COLO829 (cell line): ENCODE data around the gene LAMA5.

Experiments
- DNase-seq: peaks from one replicate; pipeline ENCODE4 v3.0.0; 2012; ENCODE audit warnings: low spot score

The LAMA5 gene

DNA sequence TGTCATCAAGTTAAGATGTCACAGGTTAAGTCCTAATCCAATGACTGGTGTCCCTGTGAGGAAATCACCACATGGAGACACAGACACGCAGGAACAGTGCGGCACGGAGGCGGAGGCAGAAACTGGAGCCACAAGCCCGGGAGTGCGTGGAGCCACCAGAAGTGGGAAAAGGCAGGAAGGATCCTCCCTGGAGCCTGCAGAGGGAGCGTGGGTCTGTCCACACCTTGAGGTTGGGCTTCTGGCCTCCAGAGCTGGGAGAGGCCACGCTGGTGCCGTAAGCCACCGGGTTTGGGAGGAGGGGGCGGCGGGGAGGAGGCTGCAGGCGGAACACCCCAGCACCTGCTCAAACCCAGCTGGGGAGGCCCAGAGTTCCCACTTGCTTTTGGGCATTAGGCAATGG lies 36.2 kb upstream of the LAMA5 start:
- no peak for DNase-seq

DNA sequence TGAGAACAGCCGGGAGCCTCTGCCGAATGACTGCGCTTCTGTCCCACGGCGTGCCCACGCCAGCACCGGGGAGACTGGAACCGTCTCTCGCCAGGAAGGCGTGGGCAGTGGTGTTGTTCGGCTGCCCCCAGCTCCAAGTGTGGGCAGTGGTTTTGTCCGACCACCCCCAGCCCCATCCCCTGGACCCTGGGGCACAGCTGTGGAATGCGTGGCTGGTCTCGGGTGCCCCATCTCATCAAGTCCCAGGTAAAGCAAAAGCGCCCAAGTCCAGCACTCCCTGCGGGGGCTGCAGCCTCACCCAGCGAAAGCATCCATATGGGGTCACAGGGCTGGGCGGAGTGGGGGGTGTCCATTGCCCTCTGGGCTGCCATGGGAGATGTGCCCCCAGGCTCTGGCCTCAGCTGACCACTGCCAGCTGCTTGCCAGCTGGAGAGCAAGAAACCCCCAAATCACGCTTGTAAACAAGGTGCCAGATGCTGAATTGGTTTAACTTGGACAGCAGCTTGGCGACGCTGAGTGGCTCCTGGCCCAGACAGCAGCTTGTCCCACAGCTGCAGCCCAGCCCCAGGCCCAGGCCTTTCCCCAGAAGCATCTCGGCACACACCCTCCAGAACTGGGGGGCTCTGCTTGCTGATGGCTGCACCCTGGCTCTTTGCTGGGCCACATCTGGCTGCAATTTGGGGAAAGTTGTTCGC lies 35.5 kb upstream of the LAMA5 start:
- DNase-seq: no peak

DNA sequence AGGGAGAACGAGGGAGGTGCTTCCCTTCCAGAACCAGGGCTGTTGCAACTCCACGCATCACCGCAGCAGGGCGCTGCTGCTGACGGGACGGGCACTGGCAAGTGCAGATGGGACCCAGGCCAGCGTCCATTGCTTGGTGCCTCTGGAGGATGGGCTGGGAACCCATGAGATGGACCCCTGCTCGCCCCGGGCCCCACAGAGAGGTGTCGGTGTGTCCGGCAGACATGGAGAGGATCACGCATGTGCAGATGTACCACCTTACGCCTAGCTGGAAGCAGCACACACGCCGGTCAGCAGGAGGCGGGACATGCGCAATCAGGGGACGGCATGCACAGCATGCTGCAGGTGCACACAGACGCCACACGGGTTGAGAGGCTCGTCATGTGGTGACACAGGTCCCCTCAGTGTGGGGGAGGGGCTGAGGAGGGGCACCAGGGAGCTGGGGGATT lies 34.2 kb upstream of the LAMA5 start:
- no peak for DNase-seq

DNA sequence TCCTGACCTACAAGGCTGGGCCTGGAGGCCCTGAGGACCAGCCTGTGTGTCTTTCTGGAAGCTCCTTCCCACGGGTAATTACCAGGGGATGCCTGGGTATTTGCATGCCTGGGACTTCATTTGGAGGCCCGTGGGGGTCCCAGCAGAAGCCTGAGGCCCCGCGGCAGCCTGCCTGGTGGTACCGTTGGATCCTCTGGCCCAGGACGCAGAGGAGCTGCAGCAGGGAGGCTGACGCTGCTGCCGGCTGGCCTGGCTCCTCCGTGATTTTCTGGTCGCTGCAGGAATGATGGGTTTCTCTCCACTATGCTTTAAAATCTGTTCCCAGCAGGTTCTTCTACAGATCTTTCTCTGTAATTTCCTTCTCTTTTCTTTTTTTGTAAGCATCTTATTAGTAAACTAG lies 33.4 kb upstream of the LAMA5 start:
- no peak for DNase-seq

DNA sequence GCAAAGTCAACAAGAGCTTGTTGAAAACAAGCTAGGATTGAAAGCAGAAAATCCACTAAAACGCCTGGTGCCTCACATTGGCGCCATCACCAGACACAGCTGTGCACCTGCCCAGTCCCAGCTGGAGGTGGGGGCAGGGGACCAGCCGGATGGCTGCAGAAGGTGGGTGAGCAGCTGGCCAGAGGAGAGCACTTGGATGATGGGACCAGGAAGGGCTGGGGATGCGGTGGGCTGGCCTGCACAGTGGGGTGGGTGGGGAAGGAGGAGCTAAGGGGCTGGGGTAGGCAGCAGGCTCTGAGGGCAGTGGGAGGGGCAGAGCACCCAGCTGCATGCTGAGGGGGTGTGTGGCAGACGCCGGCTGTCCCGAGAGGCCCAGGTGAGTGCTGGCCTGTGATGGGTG lies 32.9 kb upstream of the LAMA5 start:
- no peak for DNase-seq

DNA sequence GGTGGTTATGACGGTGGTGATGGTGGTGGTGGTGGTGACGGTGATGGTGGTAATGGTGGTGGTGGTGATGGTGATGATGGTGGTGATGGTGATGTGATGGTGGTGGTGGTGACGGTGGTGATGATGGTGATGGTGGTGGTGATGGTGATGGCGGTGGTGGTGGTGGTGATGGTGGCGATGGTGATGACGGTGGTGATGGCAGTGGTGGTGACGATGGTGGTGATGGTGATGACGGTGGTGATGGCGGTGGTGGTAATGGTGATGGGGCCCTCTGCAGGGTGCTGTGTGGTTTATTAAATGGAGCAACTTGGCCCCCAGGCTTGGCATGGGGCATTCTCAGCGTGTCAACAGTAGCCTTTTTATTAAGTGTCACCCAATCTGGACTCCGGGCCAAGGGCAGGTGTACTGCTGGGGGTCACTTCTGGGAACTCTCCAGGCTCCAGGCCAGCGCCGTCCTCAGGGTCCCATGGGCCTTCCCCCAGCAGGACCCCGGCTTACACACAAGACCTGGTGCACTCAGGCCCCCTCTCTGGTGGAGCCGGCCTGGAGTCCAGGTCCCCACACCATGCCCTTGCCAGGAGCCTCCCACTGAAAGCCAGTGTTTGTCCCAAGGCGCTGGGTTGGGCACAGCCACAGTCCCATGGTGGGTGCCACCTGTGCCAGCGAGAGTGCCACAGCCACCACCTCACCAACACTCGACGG lies 31.2 kb upstream of the LAMA5 start:
- no peak for DNase-seq

DNA sequence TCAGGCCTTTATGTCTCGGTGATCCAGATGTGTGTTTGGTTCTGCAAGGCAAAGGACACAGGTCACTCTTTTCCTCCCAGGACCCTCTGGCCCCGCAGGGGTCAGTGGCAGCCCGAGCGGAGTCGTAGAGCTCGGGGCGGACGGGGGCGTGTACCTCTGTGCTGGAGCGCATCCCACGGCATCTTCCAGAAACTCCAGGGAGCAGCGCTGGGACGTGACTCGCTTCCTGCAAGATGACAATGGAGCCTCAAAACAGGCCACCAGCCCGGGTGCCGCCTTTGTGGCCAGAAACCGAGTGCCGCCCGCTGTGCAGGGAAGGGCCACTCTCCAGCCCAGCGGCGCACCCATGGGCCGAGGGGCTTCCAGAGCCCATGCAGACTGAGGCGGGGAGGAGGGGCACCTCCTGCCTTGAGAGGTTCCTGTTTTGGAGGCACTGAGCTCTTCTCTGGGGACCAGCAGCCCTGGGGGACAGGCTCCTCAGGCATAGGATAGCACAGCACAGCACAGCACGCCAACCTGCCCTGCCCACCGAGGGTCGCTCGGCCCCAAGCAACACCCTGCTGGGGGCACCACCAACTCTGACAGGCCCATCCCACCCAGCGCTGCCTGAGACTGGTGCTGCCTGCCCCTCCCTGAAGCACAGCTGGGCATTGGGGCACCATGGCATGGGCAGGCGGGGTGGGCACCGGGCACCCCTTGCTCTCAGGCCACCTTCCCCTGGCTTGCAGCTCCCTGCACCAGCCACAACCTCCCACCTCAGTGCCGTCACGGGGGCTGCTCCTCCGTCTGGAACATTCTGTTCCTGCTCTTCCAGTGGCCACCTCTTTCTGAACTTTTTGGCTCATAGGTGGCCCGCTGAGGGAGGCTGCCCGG lies 29.5 kb upstream of the LAMA5 start:
- DNase-seq: no peak

DNA sequence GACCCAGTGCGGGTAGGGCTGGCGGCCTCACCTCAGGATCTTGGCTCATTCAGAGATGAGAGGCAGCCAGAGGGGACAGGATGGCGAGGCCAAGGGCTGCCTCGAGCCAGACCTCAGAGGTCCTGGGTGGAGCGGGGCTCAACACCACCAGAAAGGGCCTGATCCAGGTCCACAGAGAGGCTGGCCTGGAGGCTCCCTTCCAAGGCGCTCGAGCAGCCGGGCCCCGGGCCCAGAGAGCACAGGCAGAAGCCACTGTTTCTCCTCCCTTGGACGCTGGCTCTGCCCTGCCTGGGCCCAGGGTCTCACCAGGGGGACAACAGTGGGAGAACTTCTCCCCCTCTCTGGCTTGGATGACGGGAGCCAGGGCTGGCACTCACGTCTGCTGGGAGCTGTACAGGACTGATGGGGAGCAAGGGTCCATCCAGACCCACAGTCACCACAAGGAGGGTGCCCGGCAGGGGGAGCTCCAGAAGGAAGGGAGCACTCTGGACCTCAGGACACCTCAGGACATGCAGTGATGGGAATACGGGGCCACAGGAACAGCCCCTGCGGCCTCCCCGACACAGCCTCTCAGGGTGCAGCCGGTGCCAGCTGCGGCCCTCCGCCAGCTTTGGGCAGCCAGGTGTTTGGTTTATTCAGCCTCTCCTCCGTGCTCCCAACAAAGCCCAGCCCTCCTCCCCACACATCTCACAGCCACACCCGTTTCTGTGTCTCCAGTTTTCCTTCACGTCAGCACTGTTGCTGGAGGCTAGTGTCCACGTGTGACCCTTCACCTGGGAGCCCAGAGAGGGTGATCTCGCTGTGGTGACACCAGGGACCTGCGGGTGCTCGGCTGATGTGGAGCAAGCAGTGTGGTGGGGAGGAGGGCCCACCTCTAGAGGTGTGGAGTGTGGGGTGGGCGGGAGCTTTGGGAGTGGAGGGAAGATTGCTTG lies 28.5 kb upstream of the LAMA5 start:
- no peak for DNase-seq

DNA sequence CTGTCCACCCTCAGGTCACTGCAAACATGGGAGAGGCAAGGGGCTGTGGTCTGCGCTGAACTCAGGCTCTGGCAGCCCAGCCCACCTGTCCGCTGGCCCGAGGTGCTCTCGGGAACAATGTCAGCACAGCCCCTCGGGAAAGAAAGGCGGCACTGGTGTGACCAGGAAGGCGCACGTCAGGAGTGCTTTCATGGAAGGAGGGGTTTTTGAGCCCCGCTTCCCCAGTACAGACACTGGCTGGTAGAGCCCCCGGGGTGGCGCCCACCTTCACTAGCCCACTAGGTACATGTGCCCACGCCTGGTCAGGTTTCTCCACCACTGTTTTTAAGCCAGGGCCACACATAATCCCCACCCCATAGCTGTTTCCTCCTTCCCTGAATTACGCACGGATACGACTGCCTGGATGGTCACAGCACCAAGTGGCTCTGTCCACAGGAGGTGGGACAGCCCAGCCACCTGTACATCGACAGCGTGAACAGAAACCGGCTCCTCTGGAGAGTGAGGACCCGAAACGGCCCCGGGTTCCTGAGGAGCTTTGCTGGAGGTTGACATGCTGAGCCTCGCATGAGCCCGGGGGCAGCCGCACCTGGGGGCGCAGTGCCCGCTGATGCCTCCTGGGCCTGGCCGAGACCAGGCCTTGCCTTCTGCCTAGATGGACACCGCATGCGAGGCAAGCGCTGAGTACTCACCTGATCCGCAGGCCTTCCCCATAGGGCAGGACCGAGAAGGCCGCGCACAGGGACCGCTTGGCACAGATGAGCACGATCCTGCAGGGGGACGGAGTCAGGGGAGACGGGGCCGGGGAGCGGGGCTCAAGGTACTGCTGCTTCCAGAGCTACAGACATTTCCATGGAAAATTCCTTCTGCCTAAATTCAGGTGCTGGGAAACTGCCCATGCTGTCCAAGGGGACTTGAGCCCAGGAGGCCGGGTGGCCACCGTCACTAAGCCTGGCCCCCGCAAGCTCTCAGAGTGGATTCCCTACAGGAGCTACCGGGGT lies 27.4 kb upstream of the LAMA5 start:
- no peak for DNase-seq

DNA sequence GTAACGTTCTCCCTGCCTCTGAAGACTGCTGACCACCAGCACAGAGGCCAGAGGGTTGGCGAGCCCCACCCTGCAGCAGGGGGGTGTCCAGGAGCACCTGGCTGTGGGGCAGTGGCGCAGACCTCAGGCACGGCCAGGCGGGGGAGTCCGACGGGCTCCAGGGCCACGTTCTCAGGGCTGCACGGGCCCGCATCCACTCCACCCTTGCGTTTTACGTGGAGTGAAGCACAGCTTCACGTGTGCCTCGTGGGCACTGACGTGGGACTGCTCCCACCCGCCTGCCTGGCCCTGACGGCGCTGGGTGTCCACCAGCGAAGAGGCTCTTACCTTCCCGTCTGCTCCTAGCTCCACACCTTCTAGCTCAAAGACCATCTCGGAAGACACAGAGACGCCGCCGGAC lies 26.7 kb upstream of the LAMA5 start:
- no peak for DNase-seq

DNA sequence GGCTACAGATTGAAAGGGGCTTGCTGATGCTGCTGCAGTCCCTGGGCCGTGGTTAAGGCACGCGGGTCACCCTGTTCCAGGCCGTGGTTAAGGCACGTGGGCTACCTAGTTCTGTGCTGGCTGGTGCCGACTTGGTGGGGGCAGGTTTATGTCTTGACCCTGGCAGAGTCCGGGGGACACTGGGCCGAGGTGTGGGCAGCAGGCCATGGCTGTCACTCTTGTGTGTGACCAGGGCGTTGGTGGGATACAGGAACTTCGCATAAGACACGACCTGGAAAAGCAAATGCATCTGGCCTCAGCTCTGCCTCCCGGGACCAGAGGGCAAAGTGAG lies 26.2 kb upstream of the LAMA5 start:
- no peak for DNase-seq

DNA sequence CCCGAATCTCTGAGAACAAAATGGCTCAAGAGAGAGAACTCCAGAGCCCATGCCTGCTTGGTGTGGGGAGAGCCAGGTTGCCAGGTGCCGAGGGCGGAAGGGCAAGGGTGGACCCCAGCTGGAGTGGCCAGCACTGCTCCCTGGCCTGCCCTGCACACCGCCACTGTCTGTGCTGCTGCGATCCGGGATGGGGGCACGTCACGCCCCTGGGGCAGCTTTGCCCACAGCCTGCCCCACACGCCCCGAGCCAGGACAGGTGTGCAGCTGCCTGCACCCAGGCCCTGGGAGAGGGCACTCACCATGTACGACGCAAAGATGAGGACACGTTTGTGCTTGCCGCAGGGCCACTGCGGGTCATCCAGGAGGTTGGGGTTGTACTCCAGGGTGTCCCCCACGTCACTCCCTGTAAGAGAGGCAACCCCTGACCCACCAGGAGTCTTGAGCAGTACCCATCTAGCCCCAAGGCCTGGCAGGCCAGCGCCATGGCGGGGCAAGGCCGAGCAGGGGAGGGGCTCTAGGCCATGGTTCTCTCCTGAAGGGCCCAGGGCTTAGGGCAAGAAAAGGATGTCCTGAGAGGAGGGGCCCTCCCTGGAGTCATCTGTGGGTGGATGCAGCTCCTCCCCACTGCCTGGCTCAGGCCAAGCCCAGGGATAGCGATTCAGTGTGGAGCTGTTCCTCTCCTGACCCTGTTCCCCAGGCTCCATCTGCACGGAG lies 25.7 kb upstream of the LAMA5 start:
- DNase-seq: no peak

DNA sequence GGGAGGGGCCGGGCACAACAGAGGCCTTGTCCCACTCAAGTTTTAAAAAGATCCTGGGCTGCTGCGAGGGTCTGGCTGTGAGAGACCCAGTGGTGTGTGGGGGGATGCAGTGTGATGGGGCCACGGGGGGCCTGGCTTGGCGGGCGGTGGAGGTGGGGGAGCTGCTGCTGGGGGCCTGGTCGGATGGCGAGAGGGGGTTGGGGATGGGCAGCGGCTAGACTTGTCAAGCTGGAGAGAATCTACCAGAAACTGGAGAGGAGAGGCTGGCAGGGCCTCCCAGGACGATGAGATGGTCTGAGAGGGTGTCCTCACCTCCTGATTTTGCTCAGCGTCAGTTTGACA lies 24.9 kb upstream of the LAMA5 start:
- no peak for DNase-seq

DNA sequence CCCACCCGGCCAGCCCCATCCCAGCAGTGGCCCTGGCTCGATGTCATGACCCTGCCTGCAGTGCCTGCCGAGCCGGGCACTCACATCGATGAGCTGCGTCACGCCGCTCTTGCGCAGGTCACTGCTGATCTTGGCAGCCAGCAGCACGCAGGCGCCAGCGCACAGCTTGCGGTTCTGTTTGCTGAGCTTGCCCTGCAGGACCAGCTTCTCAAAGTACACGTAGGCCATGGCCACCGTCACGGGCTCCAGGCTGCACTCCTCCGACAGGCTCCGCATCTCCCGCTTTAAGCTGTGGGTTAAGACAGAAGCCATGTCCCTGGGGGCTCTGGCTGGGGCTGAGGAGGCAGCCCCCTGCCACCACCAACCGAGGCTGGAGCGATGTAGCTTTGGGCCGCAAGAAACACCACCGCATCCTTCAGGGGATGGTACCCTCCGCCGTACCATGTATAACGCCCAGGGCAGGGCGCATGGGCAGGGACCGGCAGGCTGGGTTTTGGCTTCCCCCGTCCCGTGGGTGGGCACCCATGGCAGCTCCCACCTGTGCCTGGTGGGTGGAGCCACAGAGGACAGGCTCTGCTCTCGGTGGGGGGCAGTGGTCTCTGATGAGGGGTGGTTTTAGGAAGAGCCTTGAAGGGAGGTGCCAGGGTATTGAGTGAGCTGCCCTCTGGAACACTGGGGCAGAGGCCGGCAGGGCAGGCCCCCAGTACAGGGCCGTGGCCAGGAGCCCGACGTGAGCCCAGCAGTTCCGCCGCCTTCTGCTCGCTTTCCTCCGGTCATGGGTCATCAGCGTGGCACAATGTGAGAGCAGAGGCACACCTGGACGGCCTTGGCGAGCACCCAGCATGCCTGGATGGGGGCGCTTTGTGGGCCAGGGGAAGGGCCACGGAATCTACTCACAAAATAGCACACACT lies 24.3 kb upstream of the LAMA5 start:
- no peak for DNase-seq

DNA sequence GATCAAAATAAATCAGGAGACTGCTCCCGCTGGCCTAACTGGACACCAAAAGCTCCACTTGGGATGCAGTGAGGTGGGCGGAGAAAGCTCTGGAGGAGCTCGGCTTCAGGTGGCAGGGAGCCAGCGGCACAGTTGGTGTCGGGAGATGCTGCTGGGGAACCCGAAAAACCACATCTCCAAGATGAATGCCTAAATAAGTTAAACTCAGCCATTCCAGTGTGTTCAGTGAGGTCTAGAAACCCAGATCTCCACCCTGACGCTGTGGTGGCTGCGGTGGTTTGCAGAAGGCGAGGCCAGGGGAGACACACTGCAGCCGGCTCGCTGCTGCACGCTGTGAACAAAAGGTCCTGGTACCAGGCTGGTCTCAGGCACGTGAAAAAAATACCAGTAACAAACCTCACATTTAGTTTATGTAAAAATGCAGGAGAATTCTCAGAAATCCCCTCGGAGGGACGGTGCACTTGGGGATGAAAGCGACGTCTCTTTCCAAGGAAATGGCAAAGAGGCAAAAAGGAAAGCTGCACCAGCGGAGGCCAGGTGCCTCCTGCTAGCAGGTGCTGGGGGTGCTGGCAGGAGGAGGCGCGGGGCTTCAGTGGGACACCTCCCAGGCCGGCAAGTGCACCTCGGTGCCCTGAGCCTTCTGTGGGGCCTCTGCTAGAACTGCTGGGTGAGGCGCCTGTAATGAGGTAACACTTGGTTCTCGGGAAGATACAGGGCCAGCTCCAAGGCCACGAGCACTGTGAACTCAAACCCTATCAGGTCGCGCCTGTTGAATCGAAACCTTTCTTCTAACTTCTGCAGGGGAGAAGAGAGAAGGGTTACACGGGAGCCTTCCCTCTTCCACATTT lies 23.4 kb upstream of the LAMA5 start:
- DNase-seq: no peak

DNA sequence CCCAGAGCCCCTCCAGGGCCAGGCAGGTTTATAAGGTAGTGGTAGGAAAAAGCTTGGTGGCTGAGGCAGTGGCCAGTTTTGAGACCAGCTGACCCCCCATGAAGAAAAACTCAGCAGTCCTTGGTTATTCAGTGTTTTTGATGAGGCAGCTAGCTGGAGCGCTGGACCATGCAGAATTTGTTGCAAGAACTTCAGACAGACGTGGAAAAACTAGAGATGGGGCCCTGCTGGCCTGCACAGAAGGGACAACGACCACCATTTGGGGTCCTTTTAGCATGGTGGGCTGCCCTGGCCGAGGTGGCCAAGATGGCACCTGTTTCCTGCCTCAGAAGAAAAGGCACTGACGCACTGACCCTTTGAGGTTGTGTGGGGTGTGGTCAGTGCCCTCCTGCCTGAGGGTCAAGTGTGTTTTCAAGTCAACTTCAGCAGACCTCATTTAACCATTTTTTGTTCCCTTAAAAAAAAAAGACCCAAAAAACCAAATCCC lies 22.5 kb upstream of the LAMA5 start:
- DNase-seq: no peak

DNA sequence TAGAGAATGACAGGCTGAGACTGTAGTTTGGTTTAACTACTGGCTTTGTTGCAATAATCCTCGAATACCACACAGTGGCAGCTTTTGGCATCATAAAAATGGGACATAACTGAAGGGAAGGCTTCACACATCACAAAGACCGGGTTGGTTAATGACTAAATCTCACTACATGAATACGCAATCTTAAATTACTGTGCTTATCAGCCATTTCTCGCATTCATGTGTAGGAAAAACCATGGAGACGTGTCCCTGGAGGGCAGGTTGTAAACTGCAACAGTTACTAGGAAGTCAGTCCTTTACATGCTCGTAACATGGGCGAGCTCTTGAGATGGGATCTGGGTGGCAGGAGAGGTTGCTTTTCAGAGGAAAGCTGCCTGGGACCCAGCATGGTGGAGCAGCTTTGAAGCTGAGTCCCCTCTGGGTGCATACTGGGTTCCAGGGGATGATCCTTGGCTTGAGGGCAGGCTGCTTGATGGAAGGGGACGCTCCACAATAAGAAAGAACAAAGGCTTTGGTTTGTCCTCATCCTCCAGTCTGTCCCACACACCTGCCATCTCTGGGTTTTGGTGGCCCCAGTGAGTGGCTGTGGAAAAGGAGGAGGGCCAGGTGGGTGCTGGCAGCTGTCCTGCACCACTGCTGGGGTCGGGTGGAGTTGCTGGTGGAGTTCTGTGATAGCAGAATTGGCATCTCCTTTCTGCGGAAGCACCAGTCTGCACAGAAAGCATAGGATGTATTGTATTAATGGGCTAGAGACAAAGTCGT lies 21.9 kb upstream of the LAMA5 start:
- DNase-seq: no peak
